Mesendoderm (in vitro differentiated cells): Measurements from ENCODE around the gene KLF6.
A peak's percentile ranks its signal among the peaks of the same experiment; 100 is the strongest.

Experiments used
- DNase-seq: peaks from one replicate; pipeline ENCODE4 v3.0.0; 2013
- H2AK5ac ChIP-seq: 2 replicates; pipeline ENCODE4 v1.6.1; 2013; ENCODE audit warnings: low read length, inconsistent platforms
- H2BK120ac ChIP-seq: 2 replicates; pipeline ENCODE4 v1.6.1; 2013; ENCODE audit warnings: low read depth, mild to moderate bottlenecking, low read length, moderate library complexity, mixed read lengths
- H2BK15ac ChIP-seq: replicated peaks from 2 replicates; pipeline ENCODE4 v1.6.1; 2013; ENCODE audit warnings: low read depth, mild to moderate bottlenecking, moderate library complexity
- H2BK5ac ChIP-seq: 2 replicates; pipeline ENCODE4 v1.6.1; 2013; ENCODE audit warnings: low read length, inconsistent platforms
- H3K18ac ChIP-seq: 2 replicates; pipeline ENCODE4 v1.6.1; 2013; ENCODE audit warnings: mild to moderate bottlenecking, low read length, mixed read lengths
- H3K23ac ChIP-seq: one replicate; pipeline ENCODE4 v1.6.1; 2013; ENCODE audit warnings: low read length
- H3K27ac ChIP-seq: 2 replicates; pipeline ENCODE4 v1.5.1; 2013; ENCODE audit warnings: low read depth, mild to moderate bottlenecking, inconsistent platforms, low read length, moderate library complexity
- H3K27me3 ChIP-seq: 2 replicates; pipeline ENCODE4 v1.6.1; 2013; ENCODE audit warnings: low read length, control low read depth, mild to moderate bottlenecking, inconsistent platforms; ENCODE audit not compliant: insufficient read depth, poor library complexity
- H3K36me3 ChIP-seq: 2 replicates; pipeline ENCODE4 v1.6.1; 2013; ENCODE audit warnings: low read length, inconsistent platforms; ENCODE audit not compliant: control insufficient read depth, insufficient read depth
- H3K4ac ChIP-seq: one replicate; pipeline ENCODE4 v1.6.1; 2013; ENCODE audit warnings: low read depth, mild to moderate bottlenecking, low read length, moderate library complexity
- H3K4me1 ChIP-seq: 2 replicates; pipeline ENCODE4 v1.6.1; 2013; ENCODE audit warnings: low read depth, low read length, inconsistent platforms; ENCODE audit not compliant: control insufficient read depth
- H3K4me2 ChIP-seq: 2 replicates; pipeline ENCODE4 v1.6.1; 2013; ENCODE audit warnings: low read length
- H3K4me3 ChIP-seq: 2 replicates; pipeline ENCODE4 v1.5.1; 2013; ENCODE audit warnings: mild to moderate bottlenecking, low read length
- H3K56ac ChIP-seq: one replicate; pipeline ENCODE4 v1.6.1; 2013; ENCODE audit warnings: low read length
- H3K79me1 ChIP-seq: 2 replicates; pipeline ENCODE4 v1.6.1; 2013; ENCODE audit warnings: low read length, inconsistent platforms
- H3K79me2 ChIP-seq: 2 replicates; pipeline ENCODE4 v1.6.1; 2013; ENCODE audit warnings: mild to moderate bottlenecking, low read length; ENCODE audit not compliant: control insufficient read depth, insufficient read depth
- H3K9ac ChIP-seq: 2 replicates; pipeline ENCODE4 v1.6.1; 2013; ENCODE audit warnings: low read length, inconsistent platforms
- H4K5ac ChIP-seq: one replicate; pipeline ENCODE4 v1.6.1; 2013; ENCODE audit warnings: low read length
- H4K8ac ChIP-seq: one replicate; pipeline ENCODE4 v1.6.1; 2013; ENCODE audit warnings: low read depth, mild to moderate bottlenecking, control low read depth, low read length, moderate library complexity
- WGBS: extraction: QIAGEN DNeasy Blood & Tissue Kit; methylation state at CpG from one replicate; pipeline ENCODE4 v1.1.7; 2013; ENCODE audit warnings: low lambda C conversion rate, missing lambda C conversion rate; ENCODE audit not compliant: insufficient coverage; ENCODE audit errors: extremely low coverage; 5-methylcytosine and 5-hydroxymethylcytosine counted together

The KLF6 gene

GRCh38 chr10:3782146-3782450 is 2.9 kb downstream of the KLF6 start:
- H3K23ac ChIP-seq: peak overlapping the region; percentile 90

GRCh38 chr10:3781468-3782145 is 3.4 kb downstream of the KLF6 start:
- DNase-seq: peak; percentile 49
- WGBS: no CpG with 5 or more reads among the region's 31 CpGs
- Histone ChIP-seq H4K8ac (no peak overlapping the region), H3K4ac (no peak overlapping the region), H3K36me3 (peaks cover 35% of the 10 kb centered on the region), H4K5ac (no peak overlapping the region), H2BK120ac (no peak overlapping the region), H3K56ac (peak overlapping the region; percentile 97), H2AK5ac (no peak overlapping the region), H3K9ac (peak overlapping the region; percentile 97), H3K79me1 (peaks cover 26% of the 10 kb centered on the region), H2BK5ac (no peak overlapping the region), H3K79me2 (peaks cover 69% of the 10 kb centered on the region), H3K4me2 (peak overlapping the region; percentile 93), H3K27me3 (no peaks in the 10 kb centered on the region), H3K4me3 (no peak overlapping the region), H3K18ac (no peak overlapping the region), H3K23ac (peak overlapping the region; percentile 90), H3K27ac (no peak overlapping the region), H3K4me1 (peaks cover 13% of the 10 kb centered on the region), H2BK15ac (no peak overlapping the region)

More at GRCh38 chr10:3782146-3782450, 2.9 kb downstream of the KLF6 start:
- Histone ChIP-seq H3K56ac (peak overlapping the region; percentile 97), H4K8ac (no peak overlapping the region), H2BK5ac (no peak overlapping the region), H3K27me3 (no peaks in the 10 kb centered on the region), H3K18ac (no peak overlapping the region), H2BK15ac (no peak overlapping the region), H3K4me1 (peaks cover 13% of the 10 kb centered on the region), H3K79me1 (peaks cover 25% of the 10 kb centered on the region), H2BK120ac (no peak overlapping the region), H3K9ac (peak overlapping the region; percentile 97), H3K4ac (no peak overlapping the region), H3K27ac (no peak overlapping the region), H2AK5ac (no peak overlapping the region), H3K36me3 (peaks cover 33% of the 10 kb centered on the region), H3K4me3 (peak overlapping the region; percentile 93), H4K5ac (no peak overlapping the region), H3K4me2 (peak overlapping the region; percentile 93), H3K79me2 (peaks cover 69% of the 10 kb centered on the region)
- WGBS: no CpG with 5 or more reads among the region's 8 CpGs
- DNase-seq: no peak

DNA sequence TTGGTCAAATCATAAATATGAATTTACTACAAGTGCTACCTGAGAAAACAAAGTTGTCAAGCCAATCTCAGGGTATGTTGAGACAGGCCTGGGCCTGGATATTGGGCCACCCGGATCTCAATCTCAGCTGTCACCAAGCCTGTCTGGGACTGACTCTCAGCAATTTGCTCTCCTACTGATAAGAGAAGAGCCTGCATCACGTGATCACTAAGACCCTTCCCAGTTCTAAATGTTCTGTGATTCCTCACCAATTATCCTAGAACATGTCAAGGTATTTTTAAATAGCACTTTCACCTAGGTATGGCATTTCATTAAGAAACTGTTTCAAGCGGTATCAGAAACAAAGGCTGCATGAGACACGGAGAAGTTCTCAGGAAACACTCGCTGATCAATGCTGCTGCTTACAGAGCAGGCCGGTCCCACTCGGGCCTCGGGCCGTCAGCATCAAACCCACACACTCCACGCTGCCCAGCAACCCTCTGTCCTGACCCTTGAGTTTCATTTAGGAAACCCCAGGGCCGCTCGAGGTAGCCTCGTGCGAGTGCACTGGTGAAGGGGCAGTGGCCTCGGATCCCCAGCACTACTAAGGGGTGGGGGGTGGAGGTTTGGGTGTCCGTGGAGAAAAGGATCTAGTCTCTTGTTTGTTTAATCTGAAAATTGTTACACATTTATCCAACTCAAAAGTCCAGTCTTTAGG is 4.1 kb downstream of the KLF6 start:
- no peak overlapping the region for H4K5ac ChIP-seq
- peaks cover 37% of the 10 kb centered on the region for H3K36me3 ChIP-seq
- peak overlapping the region; percentile 45 for H3K9ac ChIP-seq
- no peak overlapping the region for H3K23ac ChIP-seq
- no peak overlapping the region for H4K8ac ChIP-seq
- H3K79me1 ChIP-seq: peaks cover 26% of the 10 kb centered on the region
- H2AK5ac ChIP-seq: no peak overlapping the region
- no peak overlapping the region for H3K4me3 ChIP-seq
- no CpG with 5 or more reads among the region's 16 CpGs for WGBS
- H3K4me2 ChIP-seq: no peak overlapping the region
- peak overlapping the region; percentile 2 for H3K56ac ChIP-seq
- H2BK120ac ChIP-seq: no peak overlapping the region
- H2BK5ac ChIP-seq: no peak overlapping the region
- no peak overlapping the region for H3K4ac ChIP-seq
- peak; percentile 26 for DNase-seq
- H3K27ac ChIP-seq: no peak overlapping the region
- no peak overlapping the region for H2BK15ac ChIP-seq
- H3K27me3 ChIP-seq: no peaks in the 10 kb centered on the region
- no peak overlapping the region for H3K18ac ChIP-seq
- H3K4me1 ChIP-seq: peaks cover 13% of the 10 kb centered on the region
- peaks cover 69% of the 10 kb centered on the region for H3K79me2 ChIP-seq

- peak; percentile 72 for DNase-seq
- no peak overlapping the region for H3K4me3 ChIP-seq
Observed at GRCh38 chr10:3780021-3780770, 4.8 kb downstream of the KLF6 start.

GRCh38 chr10:3779158-3779741 is 5.8 kb downstream of the KLF6 start:
- DNase-seq: no peak
- no peak overlapping the region for H3K4ac ChIP-seq
- no peak overlapping the region for H3K9ac ChIP-seq
- no CpG with 5 or more reads among the region's 14 CpGs for WGBS
- H3K36me3 ChIP-seq: peaks cover 37% of the 10 kb centered on the region
- peaks cover 26% of the 10 kb centered on the region for H3K79me1 ChIP-seq
- H4K5ac ChIP-seq: no peak overlapping the region
- H2BK120ac ChIP-seq: no peak overlapping the region
- no peak overlapping the region for H3K27ac ChIP-seq
- H2BK15ac ChIP-seq: no peak overlapping the region
- no peak overlapping the region for H3K23ac ChIP-seq
- H3K4me1 ChIP-seq: peaks cover 13% of the 10 kb centered on the region
- H4K8ac ChIP-seq: no peak overlapping the region
- no peak overlapping the region for H3K4me2 ChIP-seq
- no peaks in the 10 kb centered on the region for H3K27me3 ChIP-seq
- peaks cover 62% of the 10 kb centered on the region for H3K79me2 ChIP-seq
- H3K56ac ChIP-seq: no peak overlapping the region
- no peak overlapping the region for H3K4me3 ChIP-seq
- H2AK5ac ChIP-seq: no peak overlapping the region
- no peak overlapping the region for H2BK5ac ChIP-seq
- no peak overlapping the region for H3K18ac ChIP-seq

More at GRCh38 chr10:3780021-3780770, 4.8 kb downstream of the KLF6 start:
- H4K5ac ChIP-seq: no peak overlapping the region
- no peak overlapping the region for H3K23ac ChIP-seq
- no peak overlapping the region for H3K18ac ChIP-seq
- peak overlapping the region; percentile 16 for H3K4me2 ChIP-seq
- no CpG with 5 or more reads among the region's 17 CpGs for WGBS
- H4K8ac ChIP-seq: no peak overlapping the region
- no peak overlapping the region for H2BK15ac ChIP-seq
- peak overlapping the region; percentile 9 for H3K9ac ChIP-seq
- H3K56ac ChIP-seq: peak overlapping the region; percentile 37
- no peak overlapping the region for H2BK120ac ChIP-seq
- peaks cover 69% of the 10 kb centered on the region for H3K79me2 ChIP-seq
- H3K27ac ChIP-seq: peak overlapping the region; percentile 9
- peaks cover 13% of the 10 kb centered on the region for H3K4me1 ChIP-seq
- no peaks in the 10 kb centered on the region for H3K27me3 ChIP-seq
- H3K36me3 ChIP-seq: peaks cover 37% of the 10 kb centered on the region
- no peak overlapping the region for H2BK5ac ChIP-seq
- peaks cover 26% of the 10 kb centered on the region for H3K79me1 ChIP-seq
- no peak overlapping the region for H2AK5ac ChIP-seq
- H3K4ac ChIP-seq: no peak overlapping the region
